ENCODE measurements around the gene PDZD8.

- no peak for TF ChIP-seq CTCF (IDR thresholded peaks at IDR 0.05)
- TF ChIP-seq POLR2A (IDR thresholded peaks at IDR 0.05), result no peak
Measured at GRCh38 chr10:117294735-117295134, 80.5 kb downstream of the PDZD8 start.

Measured in right lobe of liver (tissue), 4 donors.